Measurements from ENCODE around the gene CST8. TPM values are rescaled to one million over a fixed set of nuclear protein-coding genes. Genes with fewer than 3 reads are reported as not detected.
A peak's percentile ranks its signal among the peaks of the same experiment; 100 is the strongest.

Gene CST8
- total and polyA plus RNA-seq, 2 experiments from 2014 or later = not detected

DNA sequence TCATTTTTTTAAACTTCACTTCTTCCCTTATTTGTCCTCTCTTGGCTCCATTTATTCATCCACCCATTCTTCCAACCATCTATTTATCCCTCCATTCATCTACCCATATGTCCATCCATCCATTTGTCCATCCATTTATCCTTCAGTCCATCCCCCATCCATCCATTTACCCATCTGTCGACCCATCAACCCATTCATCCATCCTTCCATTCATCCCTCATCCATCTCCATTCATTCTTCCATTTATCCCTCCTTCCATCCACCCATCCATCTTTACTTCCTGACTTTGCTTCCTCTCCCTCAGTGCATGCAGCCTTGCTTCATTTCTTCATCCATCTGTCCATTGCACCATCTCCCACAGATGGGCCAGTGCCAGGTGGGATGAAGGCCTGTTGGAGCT lies 40.0 kb upstream of the CST8 start:
- no peaks in the 10 kb centered on the region for H4K20me1 ChIP-seq (replicated peaks; ENCODE audit: insufficient read depth)
- H3K27me3 Mint-ChIP-seq (ENCODE audit: insufficient read depth, low read depth, poor library complexity) = peaks cover 11% of the 10 kb centered on the region
- no peak overlapping the region for H3K27ac Mint-ChIP-seq
- no peak overlapping the region for H2AFZ ChIP-seq
- H3K4me2 ChIP-seq = no peak overlapping the region
- no peaks in the 10 kb centered on the region for H3K79me2 ChIP-seq (replicated peaks; ENCODE audit: insufficient read depth)
- no peaks in the 10 kb centered on the region; the same call in 2 of the 3 replicates for H3K9me3 Mint-ChIP-seq
- TF ChIP-seq STAT1 (IDR thresholded peaks at IDR 0.05; ENCODE audit: unreplicated experiment) (no peak), EZH2 (IDR thresholded peaks at IDR 0.05; ENCODE audit: low read depth, unreplicated experiment) (no peak), ZNF331 (CRISPR knock-in tag; IDR thresholded peaks at IDR 0.05; ENCODE audit: low read depth) (no peak), EZH2phosphoT487 (IDR thresholded peaks at IDR 0.05; ENCODE audit: unreplicated experiment) (no peak)
- H3K4me3 Mint-ChIP-seq = no peak overlapping the region
- H3K27ac ChIP-seq (ENCODE audit: low read depth) = no peak overlapping the region
- H3K4me1 Mint-ChIP-seq = peaks cover 10% of the 10 kb centered on the region
- H3F3A ChIP-seq (replicated peaks; ENCODE audit: low read depth) = no peaks in the 10 kb centered on the region
- H3K4me3 ChIP-seq = no peak overlapping the region
- no peaks in the 10 kb centered on the region; the same call in 2 of the 3 replicates for H3K36me3 Mint-ChIP-seq (ENCODE audit: low read depth)
- H3K9me2 ChIP-seq (ENCODE audit: insufficient read depth) = no peaks in the 10 kb centered on the region
- no peaks in the 10 kb centered on the region for H3K27me3 ChIP-seq (ENCODE audit: insufficient read depth)
- H3K36me3 ChIP-seq (ENCODE audit: insufficient read depth) = no peaks in the 10 kb centered on the region
- DNase-seq (ENCODE audit: low spot score) (no peak), ATAC-seq (no peak)
- H3K4me1 ChIP-seq (ENCODE audit: insufficient read depth) = no peaks in the 10 kb centered on the region

- H3K9me2 ChIP-seq (ENCODE audit: insufficient read depth) = no peaks in the 10 kb centered on the region
Observed at GRCh38 chr20:23451956-23452487, 38.9 kb upstream of the CST8 start.

More at GRCh38 chr20:23451956-23452487, 38.9 kb upstream of the CST8 start:
- Histone ChIP-seq H3K79me2 (replicated peaks; ENCODE audit: insufficient read depth) (no peaks in the 10 kb centered on the region), H2AFZ (peak overlapping the region; percentile 83), H3K36me3 (ENCODE audit: insufficient read depth) (no peaks in the 10 kb centered on the region), H3K4me1 (ENCODE audit: insufficient read depth) (no peaks in the 10 kb centered on the region), H3K4me2 (no peak overlapping the region), H3F3A (replicated peaks; ENCODE audit: low read depth) (no peaks in the 10 kb centered on the region), H3K27me3 (ENCODE audit: insufficient read depth) (no peaks in the 10 kb centered on the region), H4K20me1 (replicated peaks; ENCODE audit: insufficient read depth) (no peaks in the 10 kb centered on the region), H3K4me3 (no peak overlapping the region), H3K27ac (ENCODE audit: low read depth) (no peak overlapping the region)
- no peak for DNase-seq (ENCODE audit: low spot score)
- no peak for TF ChIP-seq EZH2phosphoT487 (IDR thresholded peaks at IDR 0.05; ENCODE audit: unreplicated experiment)
- no peak for TF ChIP-seq ZNF114 (CRISPR knock-in tag; IDR thresholded peaks at IDR 0.05)
- TF ChIP-seq, protein P1, sequence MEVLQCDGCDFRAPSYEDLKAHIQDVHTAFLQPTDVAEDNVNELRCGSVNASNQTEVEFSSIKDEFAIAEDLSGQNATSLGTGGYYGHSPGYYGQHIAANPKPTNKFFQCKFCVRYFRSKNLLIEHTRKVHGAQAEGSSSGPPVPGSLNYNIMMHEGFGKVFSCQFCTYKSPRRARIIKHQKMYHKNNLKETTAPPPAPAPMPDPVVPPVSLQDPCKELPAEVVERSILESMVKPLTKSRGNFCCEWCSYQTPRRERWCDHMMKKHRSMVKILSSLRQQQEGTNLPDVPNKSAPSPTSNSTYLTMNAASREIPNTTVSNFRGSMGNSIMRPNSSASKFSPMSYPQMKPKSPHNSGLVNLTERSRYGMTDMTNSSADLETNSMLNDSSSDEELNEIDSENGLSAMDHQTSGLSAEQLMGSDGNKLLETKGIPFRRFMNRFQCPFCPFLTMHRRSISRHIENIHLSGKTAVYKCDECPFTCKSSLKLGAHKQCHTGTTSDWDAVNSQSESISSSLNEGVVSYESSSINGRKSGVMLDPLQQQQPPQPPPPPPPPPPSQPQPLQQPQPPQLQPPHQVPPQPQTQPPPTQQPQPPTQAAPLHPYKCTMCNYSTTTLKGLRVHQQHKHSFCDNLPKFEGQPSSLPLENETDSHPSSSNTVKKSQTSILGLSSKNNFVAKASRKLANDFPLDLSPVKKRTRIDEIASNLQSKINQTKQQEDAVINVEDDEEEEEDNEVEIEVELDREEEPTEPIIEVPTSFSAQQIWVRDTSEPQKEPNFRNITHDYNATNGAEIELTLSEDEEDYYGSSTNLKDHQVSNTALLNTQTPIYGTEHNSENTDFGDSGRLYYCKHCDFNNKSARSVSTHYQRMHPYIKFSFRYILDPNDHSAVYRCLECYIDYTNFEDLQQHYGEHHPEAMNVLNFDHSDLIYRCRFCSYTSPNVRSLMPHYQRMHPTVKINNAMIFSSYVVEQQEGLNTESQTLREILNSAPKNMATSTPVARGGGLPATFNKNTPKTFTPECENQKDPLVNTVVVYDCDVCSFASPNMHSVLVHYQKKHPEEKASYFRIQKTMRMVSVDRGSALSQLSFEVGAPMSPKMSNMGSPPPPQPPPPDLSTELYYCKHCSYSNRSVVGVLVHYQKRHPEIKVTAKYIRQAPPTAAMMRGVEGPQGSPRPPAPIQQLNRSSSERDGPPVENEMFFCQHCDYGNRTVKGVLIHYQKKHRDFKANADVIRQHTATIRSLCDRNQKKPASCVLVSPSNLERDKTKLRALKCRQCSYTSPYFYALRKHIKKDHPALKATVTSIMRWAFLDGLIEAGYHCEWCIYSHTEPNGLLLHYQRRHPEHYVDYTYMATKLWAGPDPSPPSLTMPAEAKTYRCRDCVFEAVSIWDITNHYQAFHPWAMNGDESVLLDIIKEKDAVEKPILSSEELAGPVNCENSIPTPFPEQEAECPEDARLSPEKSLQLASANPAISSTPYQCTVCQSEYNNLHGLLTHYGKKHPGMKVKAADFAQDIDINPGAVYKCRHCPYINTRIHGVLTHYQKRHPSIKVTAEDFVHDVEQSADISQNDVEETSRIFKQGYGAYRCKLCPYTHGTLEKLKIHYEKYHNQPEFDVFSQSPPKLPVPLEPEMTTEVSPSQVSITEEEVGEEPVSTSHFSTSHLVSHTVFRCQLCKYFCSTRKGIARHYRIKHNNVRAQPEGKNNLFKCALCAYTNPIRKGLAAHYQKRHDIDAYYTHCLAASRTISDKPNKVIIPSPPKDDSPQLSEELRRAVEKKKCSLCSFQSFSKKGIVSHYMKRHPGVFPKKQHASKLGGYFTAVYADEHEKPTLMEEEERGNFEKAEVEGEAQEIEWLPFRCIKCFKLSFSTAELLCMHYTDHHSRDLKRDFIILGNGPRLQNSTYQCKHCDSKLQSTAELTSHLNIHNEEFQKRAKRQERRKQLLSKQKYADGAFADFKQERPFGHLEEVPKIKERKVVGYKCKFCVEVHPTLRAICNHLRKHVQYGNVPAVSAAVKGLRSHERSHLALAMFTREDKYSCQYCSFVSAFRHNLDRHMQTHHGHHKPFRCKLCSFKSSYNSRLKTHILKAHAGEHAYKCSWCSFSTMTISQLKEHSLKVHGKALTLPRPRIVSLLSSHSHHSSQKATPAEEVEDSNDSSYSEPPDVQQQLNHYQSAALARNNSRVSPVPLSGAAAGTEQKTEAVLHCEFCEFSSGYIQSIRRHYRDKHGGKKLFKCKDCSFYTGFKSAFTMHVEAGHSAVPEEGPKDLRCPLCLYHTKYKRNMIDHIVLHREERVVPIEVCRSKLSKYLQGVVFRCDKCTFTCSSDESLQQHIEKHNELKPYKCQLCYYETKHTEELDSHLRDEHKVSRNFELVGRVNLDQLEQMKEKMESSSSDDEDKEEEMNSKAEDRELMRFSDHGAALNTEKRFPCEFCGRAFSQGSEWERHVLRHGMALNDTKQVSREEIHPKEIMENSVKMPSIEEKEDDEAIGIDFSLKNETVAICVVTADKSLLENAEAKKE (CRISPR knock-in tag; IDR thresholded peaks at IDR 0.05) = no peak
- no peak for TF ChIP-seq EZH2 (IDR thresholded peaks at IDR 0.05; ENCODE audit: low read depth, unreplicated experiment)
- TF ChIP-seq ZNF331 (CRISPR knock-in tag; IDR thresholded peaks at IDR 0.05; ENCODE audit: low read depth) = no peak
- TF ChIP-seq STAT1 (IDR thresholded peaks at IDR 0.05; ENCODE audit: unreplicated experiment) = no peak
- TF ChIP-seq, protein P2, sequence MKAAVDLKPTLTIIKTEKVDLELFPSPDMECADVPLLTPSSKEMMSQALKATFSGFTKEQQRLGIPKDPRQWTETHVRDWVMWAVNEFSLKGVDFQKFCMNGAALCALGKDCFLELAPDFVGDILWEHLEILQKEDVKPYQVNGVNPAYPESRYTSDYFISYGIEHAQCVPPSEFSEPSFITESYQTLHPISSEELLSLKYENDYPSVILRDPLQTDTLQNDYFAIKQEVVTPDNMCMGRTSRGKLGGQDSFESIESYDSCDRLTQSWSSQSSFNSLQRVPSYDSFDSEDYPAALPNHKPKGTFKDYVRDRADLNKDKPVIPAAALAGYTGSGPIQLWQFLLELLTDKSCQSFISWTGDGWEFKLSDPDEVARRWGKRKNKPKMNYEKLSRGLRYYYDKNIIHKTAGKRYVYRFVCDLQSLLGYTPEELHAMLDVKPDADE (IDR thresholded peaks at IDR 0.05) = no peak
- no peak for TF ChIP-seq CREB1 (CRISPR knock-in tag; IDR thresholded peaks at IDR 0.05; ENCODE audit: low read depth)
- no peak for TF ChIP-seq NANOG (IDR thresholded peaks at IDR 0.05; ENCODE audit: borderline replicate concordance)
- peaks cover 7% of the 10 kb centered on the region; the same call in 2 of the 3 replicates for H3K9me3 Mint-ChIP-seq
- no peak overlapping the region for H3K27ac Mint-ChIP-seq
- no peak overlapping the region for H3K4me3 Mint-ChIP-seq
- no peak for ATAC-seq
- H3K4me1 Mint-ChIP-seq = peaks cover 10% of the 10 kb centered on the region; the same call in 2 of the 3 replicates
- H3K36me3 Mint-ChIP-seq (ENCODE audit: low read depth) = peaks cover 5% of the 10 kb centered on the region; the same call in 1 of the 3 replicates
- H3K27me3 Mint-ChIP-seq (ENCODE audit: insufficient read depth, low read depth, poor library complexity) = peaks cover 13% of the 10 kb centered on the region

Measured in GM23338 (cell line).